Stimulated activated CD8-positive, alpha-beta memory T cell treated with anti-CD3 and anti-CD28 coated beads, Interleukin-4, amount 100 ng/mL, for 4 hours (primary cell): Measurements from ENCODE around the gene IFTAP.
"Not testable (repeated sequence)": the region's sequence is repeated elsewhere in the genome, so short reads cannot be mapped to it uniquely, and the experiment has no call there.

Experiments
- DNase-seq, 2 donors: peaks; one replicate each; pipeline ENCODE4 v3.0.0-alpha.2; 2020; ENCODE audit warnings: low read depth in 2 of 2, low spot score in 1 of 2

The IFTAP gene, protein sequence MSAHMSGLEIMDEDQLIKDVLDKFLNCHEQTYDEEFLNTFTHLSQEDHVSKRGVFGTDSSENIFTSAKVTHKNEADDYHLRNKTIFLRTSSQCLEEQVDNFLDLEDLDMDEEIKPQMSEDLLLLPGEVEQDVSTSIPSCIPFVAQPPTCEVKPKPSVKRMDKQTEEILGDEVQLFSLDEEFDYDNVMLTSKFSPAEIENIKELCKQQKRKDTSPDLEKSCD

DNA sequence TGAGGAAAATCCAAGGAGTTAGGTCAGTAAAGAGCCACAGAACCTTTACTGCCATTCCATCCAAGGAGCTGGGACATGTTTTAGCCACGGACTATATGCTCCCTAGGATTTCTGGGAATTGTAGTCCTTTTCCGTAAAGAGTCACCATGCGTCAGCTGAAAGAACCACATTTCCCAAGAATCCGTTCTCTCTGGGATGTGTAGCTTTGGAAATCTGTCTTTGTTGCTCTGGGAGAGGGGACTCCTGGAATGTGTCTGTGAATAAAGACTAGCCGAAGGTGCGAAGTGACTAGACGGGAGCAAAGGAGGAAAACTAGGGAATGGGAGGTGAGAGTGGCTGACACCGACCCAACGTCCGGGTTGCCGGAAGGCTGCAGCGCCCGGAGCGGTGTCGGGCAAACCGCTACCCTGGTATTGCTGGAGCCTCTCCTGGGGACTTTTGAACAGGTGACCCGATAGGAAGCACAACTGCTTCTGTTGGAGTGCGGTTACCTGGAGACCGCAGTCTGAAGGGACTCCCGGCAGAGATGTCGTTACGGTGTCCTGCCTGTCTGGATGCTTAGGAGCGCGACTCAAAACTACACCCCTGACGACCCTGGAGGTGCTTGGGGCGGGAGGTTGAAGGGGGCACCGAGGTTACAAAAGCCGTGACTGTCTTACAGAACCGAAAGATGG, at the start of gene IFTAP:
IFTAP (plus strand) TSS at position 187 of the 674 bp plus-strand sequence. CDS start 15,602 bp downstream, outside the sequence.
- no peak for DNase-seq

DNA sequence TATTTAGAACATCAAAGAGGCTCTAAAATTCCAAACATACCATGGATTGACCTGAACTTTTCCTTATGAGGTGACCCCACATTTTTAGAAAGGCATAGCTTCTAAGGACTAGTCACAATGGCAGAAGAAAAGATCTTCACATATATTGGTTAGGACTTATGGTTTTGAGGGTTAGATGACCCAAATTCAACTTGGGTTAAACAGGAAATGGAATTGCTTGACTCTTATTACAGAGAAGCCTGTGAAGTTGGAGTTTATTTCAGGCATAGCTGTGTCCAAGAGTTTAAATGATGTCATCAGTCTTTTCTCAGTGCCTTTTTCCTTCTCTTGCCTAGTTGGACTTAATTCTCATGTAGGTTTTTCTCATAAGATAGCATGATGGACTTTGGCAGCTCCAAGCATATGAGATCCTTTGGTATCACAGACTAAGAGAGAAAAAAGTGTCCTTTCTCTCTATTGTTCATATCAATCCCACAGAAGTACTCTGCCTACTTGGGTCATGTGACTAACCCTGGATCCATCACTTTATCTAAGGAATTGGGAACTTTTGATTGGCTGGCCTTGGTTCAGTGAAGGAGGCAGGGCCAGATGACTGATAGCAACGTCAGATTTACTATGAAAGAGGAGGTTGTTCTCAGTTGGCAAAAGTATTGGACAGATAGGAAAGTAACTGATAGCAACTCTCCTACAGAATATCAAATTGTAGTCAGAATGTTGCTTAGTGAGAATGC, 43.8 kb upstream of the IFTAP start:
- no peak for DNase-seq

- not testable (repeated sequence) for DNase-seq
Observed at GRCh38 chr11:36557390-36557789, 36.9 kb upstream of the IFTAP start.

- DNase-seq = no peak
Observed at GRCh38 chr11:36557991-36558390, 36.3 kb upstream of the IFTAP start.

DNA sequence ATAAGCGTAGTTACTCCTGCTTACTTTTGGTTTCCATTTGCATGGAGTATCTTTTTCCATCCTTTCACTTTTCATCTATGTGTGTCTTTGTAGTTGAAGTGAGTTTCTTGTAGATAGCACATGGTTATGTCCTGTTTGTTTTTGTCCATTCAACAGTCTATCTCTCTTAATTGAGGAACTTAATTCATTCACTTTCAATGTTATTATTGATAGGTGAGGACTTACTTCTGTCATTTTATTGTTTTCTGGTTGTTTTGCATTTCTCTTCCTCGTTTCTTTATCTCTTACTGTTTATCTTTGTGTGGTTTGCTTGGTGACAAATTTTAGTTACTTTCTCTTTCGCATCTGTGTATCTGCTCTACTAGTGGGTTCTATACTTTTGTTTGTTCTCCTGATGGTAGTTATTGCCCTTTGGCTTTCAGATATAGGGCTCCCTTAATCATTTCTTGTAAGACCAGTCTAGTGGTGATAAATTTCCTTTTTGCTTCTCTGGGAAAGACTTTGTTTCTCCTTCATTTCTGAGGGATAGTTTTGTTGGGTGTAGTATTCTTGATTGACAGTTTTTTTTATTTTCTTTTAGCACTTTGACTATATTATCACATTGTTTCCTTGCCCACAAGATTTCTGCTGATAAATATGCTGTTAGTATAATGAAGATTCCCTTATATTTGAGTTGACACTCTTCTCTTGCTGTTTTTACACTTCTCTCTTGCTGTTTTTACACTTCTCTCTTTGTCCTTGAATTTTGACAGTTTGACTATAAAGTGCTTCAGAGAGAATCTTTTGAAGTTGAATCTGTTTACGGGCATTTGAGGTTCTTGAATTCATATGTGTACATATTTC, 35.5 kb upstream of the IFTAP start:
- DNase-seq = no peak

DNA sequence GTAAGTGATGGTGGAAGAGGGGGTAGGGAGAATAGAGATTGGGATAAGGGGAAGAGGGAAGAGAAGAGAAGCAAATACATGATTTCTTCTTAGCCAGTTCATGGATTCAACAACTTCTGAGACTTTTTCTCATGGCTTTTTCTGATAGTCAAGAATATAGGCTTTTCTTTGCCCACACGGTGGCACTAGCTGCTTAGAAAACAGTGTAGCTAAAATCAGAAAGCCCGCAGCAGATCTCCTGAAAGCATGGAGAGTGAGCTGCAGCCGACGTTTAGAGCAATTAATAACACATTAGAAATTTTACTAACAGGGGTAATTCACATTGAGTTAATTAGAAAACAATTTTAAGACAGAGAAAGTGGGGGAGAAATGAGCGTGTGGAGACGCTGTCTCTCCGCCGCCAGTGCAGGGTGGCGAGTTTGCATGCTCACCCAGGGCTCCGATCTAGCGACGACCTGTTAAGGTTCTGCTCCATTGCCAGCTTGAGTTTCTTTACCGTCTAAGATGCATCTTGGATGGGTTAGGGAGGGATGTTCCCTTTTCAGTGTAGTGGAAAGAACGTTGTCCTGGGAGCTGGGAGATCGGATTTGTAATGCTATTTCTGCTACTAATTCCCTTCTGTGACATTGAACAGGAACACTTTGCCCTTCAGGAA, 29.8 kb upstream of the IFTAP start:
- no peak for DNase-seq

GRCh38 chr11:36565031-36565610, 29.2 kb upstream of the IFTAP start:
- DNase-seq = no peak

- DNase-seq = no peak
Observed at GRCh38 chr11:36566407-36567053, 27.8 kb upstream of the IFTAP start.

- DNase-seq = no peak
Observed at GRCh38 chr11:36567694-36568093, 26.6 kb upstream of the IFTAP start, which contains the start of gene RAG1. Gene RAG1 (plus strand): TSS chr11:36568007. CDS start chr11:36573305, 5,298 bp downstream.

GRCh38 chr11:36569095-36569494, 25.2 kb upstream of the IFTAP start:
- DNase-seq = no peak

GRCh38 chr11:36574486-36574885, 19.8 kb upstream of the IFTAP start:
- DNase-seq = no peak

- DNase-seq = no peak
Observed at GRCh38 chr11:36577373-36577772, 16.9 kb upstream of the IFTAP start.

DNA sequence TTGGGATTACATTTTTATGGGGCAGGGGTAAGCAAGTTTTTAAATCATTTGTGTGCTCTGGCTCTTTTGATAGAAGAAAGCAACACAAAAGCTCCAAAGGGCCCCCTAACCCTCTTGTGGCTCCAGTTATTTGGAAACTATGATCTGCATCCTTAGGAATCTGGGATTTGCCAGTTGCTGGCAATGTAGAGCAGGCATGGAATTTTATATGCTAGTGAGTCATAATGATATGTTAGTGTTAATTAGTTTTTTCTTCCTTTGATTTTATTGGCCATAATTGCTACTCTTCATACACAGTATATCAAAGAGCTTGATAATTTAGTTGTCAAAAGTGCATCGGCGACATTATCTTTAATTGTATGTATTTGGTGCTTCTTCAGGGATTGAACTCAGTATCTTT, 16.4 kb upstream of the IFTAP start:
- DNase-seq = no peak

GRCh38 chr11:36578458-36578857, 15.8 kb upstream of the IFTAP start:
- DNase-seq = no peak

DNA sequence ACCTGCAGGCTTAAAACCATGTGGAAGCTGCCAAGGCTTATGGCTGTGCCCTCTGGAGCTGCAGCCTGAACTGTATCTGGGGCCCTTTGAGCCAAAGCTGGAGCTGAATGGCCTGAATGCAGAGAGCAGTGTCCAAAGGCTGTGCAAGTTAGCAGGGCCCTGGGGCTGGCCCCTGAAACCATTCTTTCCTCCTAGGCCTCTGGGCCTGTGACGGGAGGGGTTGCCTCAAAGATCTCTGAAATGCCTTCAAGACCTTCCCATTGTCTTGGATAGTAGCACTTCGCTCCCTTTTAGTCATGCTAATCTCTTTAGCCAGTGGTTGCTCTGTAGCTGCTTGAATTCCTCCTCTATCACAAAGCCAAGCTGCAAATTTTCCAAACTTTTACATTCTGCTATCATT, 12.8 kb upstream of the IFTAP start:
- DNase-seq = no peak

- DNase-seq = no peak
Observed at GRCh38 chr11:36583667-36584066, 10.6 kb upstream of the IFTAP start.

DNA sequence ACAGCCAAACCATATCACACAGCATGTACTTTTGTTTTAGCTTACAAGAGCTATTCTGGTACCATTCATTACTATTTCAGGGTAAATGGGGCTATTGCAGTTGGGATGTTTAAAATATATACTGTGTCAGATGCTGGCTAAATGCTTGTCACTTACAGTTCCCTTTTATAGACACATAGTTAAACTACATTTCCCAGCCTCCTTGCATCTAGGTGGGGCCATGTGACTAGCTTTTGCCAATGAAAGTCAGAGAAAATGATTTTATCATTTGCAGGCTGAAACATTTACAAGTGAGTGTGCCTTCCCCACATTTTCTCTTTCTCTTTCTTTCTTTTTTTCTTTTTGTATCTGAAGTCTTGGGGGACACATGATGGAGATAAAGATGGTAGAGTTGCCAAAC, 7.8 kb upstream of the IFTAP start:
- no peak for DNase-seq

DNA sequence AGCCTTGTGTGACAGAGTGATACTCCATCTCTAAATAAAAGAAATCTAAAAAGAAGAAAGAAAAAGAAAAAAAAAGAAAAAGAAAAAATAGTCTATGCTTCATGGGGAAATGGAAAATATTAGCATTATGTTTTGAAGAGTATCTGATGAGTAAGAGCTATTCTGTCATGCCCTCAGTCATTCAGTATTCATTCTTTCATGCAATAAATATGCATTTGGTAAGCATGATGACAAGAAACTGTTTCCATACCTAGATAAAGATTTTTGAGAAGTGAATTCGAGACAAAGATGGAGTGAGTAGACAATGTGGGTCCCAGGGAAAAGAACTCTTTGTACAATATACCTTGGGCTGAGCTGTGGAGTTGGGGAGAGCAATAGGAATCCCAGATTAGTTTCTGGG, 6.2 kb upstream of the IFTAP start:
- DNase-seq = no peak

GRCh38 chr11:36590513-36590912, 3.8 kb upstream of the IFTAP start:
- DNase-seq = no peak

DNA sequence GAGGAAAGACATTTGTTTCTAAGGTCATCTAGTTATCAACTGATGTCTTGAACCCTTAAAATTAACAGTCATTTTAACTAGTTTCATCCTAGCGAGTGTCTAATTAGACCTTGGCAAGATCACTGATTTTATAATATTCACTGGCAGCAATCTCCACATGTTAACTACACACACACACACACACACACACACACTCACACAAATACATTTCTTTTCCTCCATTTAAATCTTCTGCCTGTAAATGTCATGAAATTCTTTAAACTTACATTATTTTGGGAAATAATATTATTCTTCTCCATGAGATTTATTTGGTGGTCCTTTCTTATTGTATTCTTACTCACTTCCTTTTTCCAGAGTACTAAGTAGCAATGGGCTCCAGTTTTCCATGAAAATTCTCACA, 2.9 kb upstream of the IFTAP start:
- DNase-seq = no peak
